GM23338 (cell line): ENCODE results near the gene FGF1. TPM values are rescaled to one million over a fixed set of nuclear protein-coding genes. Genes with fewer than 3 reads are reported as not detected.

Source experiments
- ATAC-seq: fragments of 200-7000 bp; cut with Tn5 transposase; 3 replicates; pipeline ENCODE4 v1.9.1; 2020
- DNase-seq: peaks from one replicate; pipeline ENCODE4 v3.0.0-alpha.2; 2015; ENCODE audit warnings: low spot score
- H2AFZ ChIP-seq: fragments of 200-600 bp; sonication (generic); 2 replicates; pipeline ENCODE4 v1.8.0; 2016; ENCODE audit warnings: antibody characterized with exemption, mild to moderate bottlenecking, moderate library complexity
- H3F3A ChIP-seq: fragments of 200-600 bp; sonication (generic); replicated peaks from 2 replicates; pipeline ENCODE4 v1.8.0; 2017; ENCODE audit warnings: antibody characterized with exemption, mixed run types, low read depth
- H3K27ac ChIP-seq: fragments of 200-600 bp; sonication (generic); 2 replicates; pipeline ENCODE4 v1.6.1; 2016; ENCODE audit warnings: low read depth
- H3K27me3 ChIP-seq: fragments of 200-600 bp; sonication (generic); 2 replicates; pipeline ENCODE4 v1.8.0; 2016; ENCODE audit warnings: mild to moderate bottlenecking, mixed run types, moderate library complexity; ENCODE audit not compliant: insufficient read depth
- H3K36me3 ChIP-seq: fragments of 200-600 bp; sonication (generic); 2 replicates; pipeline ENCODE4 v1.8.0; 2016; ENCODE audit warnings: mild to moderate bottlenecking; ENCODE audit not compliant: insufficient read depth
- H3K4me1 ChIP-seq: fragments of 200-600 bp; sonication (generic); 2 replicates; pipeline ENCODE4 v1.8.0; 2016; ENCODE audit warnings: mild to moderate bottlenecking, moderate library complexity; ENCODE audit not compliant: insufficient read depth
- H3K4me2 ChIP-seq: fragments of 200-600 bp; sonication (generic); 2 replicates; pipeline ENCODE4 v1.7.1; 2017; ENCODE audit warnings: mixed run types
- H3K4me3 ChIP-seq: fragments of 200-600 bp; sonication (generic); 2 replicates; pipeline ENCODE4 v1.6.1; 2016; ENCODE audit warnings: mixed run types
- H3K79me2 ChIP-seq: fragments of 200-600 bp; sonication (generic); replicated peaks from 2 replicates; pipeline ENCODE4 v1.8.0; 2017; ENCODE audit warnings: mild to moderate bottlenecking; ENCODE audit not compliant: insufficient read depth
- H3K9me2 ChIP-seq: fragments of 200-600 bp; sonication (generic); 2 replicates; pipeline ENCODE4 v1.8.0; 2017; ENCODE audit not compliant: insufficient read depth
- H4K20me1 ChIP-seq: fragments of 200-600 bp; sonication (generic); replicated peaks from 2 replicates; pipeline ENCODE4 v1.8.0; 2017; ENCODE audit warnings: mild to moderate bottlenecking; ENCODE audit not compliant: insufficient read depth
- H3K27ac Mint-ChIP-seq: 2 replicates; pipeline ENCODE4 v1.8.0; 2020; ENCODE audit warnings: inconsistent platforms, mild to moderate bottlenecking, moderate library complexity, mixed read lengths
- H3K27me3 Mint-ChIP-seq: 3 replicates; pipeline ENCODE4 v1.8.0; 2022; ENCODE audit warnings: low read depth, mild to moderate bottlenecking, moderate library complexity, mixed read lengths, inconsistent platforms; ENCODE audit not compliant: insufficient read depth, poor library complexity
- H3K36me3 Mint-ChIP-seq: 3 replicates; pipeline ENCODE4 v1.8.0; 2021; ENCODE audit warnings: low read depth, mild to moderate bottlenecking, inconsistent platforms, moderate library complexity, mixed read lengths
- H3K4me1 Mint-ChIP-seq: 3 replicates; pipeline ENCODE4 v1.8.0; 2020; ENCODE audit warnings: mild to moderate bottlenecking, inconsistent platforms, mixed read lengths
- H3K4me3 Mint-ChIP-seq: 3 replicates; pipeline ENCODE4 v1.8.0; 2021; ENCODE audit warnings: moderate library complexity, mild to moderate bottlenecking, inconsistent platforms, mixed read lengths
- H3K9me3 Mint-ChIP-seq: 3 replicates; pipeline ENCODE4 v1.8.0; 2020; ENCODE audit warnings: moderate library complexity, mild to moderate bottlenecking, inconsistent platforms, mixed read lengths
- CREB1 ChIP-seq: fragments of 250-450 bp; sonication (Bioruptor Pico); IDR thresholded peaks from 2 replicates; pipeline ENCODE4 v1.5.0; 2020; ENCODE audit warnings: low read depth, mild to moderate bottlenecking, moderate library complexity
- CTCF ChIP-seq, 2 experiments: fragments of 200-600 bp in 1 of 2; sonication (generic) in 1 of 2; conservative IDR thresholded peaks; 2 replicates each; pipeline versions ENCODE4 v1.5.1 to v1.6.1; 2016 to 2017; ENCODE audit warnings: antibody characterized with exemption in 2 of 2, low read depth in 2 of 2, mild to moderate bottlenecking in 2 of 2, moderate library complexity in 1 of 2
- EZH2 ChIP-seq: fragments of 200-600 bp; sonication (generic); IDR thresholded peaks from one replicate; pipeline ENCODE4 v1.8.0; 2017; ENCODE audit warnings: antibody characterized with exemption, mild to moderate bottlenecking, low read depth; ENCODE audit not compliant: unreplicated experiment
- EZH2phosphoT487 ChIP-seq: fragments of 200-600 bp; sonication (generic); IDR thresholded peaks from one replicate; pipeline ENCODE4 v1.8.1; 2018; ENCODE audit warnings: antibody characterized with exemption; ENCODE audit not compliant: unreplicated experiment
- NANOG ChIP-seq: IDR thresholded peaks from 2 replicates; pipeline ENCODE4 v1.6.1; 2016; ENCODE audit warnings: antibody characterized with exemption, borderline replicate concordance
- REST ChIP-seq: IDR thresholded peaks from one replicate; pipeline ENCODE4 v1.6.1; 2018; ENCODE audit warnings: antibody characterized with exemption; ENCODE audit not compliant: unreplicated experiment
- STAT1 ChIP-seq: IDR thresholded peaks from one replicate; pipeline ENCODE4 v1.6.1; 2016; ENCODE audit warnings: antibody characterized with exemption; ENCODE audit not compliant: unreplicated experiment
- ZNF331 ChIP-seq: fragments of 250-450 bp; sonication (Bioruptor Pico); IDR thresholded peaks from 2 replicates; pipeline ENCODE4 v1.5.0; 2020; ENCODE audit warnings: low read depth, mild to moderate bottlenecking, moderate library complexity
- ZNF462 ChIP-seq: fragments of 250-450 bp; sonication (Bioruptor Pico); IDR thresholded peaks from 2 replicates; pipeline ENCODE4 v1.5.0; 2020; ENCODE audit warnings: mild to moderate bottlenecking, moderate library complexity
- polyA plus RNA-seq: library from polyadenylated mRNA; unstranded; fragments of >200 nt; fragmentation: Nextera tagmentation; extraction: Ambion mirVana; gene quantifications from 2 replicates; pipeline ENCODE4 v1.2.1, GENCODE V29; 2016
- total RNA-seq: library from RNA; depleted of rRNA; stranded (reverse); fragments of >200 nt; shearing (Covaris generic); gene quantifications from 2 replicates; pipeline ENCODE4 v1.2.3, GENCODE V29; 2014

FGF1 gene
- total and polyA plus RNA-seq, 2 experiments from 2014 or later: 0.21 to 0.34 TPM

GRCh38 chr5:142615948-142616347, 69.9 kb downstream of the FGF1 start:
- Histone ChIP-seq H3K9me2 (no peaks in the 10 kb centered on the region), H3K4me2 (no peak overlapping the region), H3K4me1 (no peaks in the 10 kb centered on the region), H3K36me3 (no peaks in the 10 kb centered on the region), H3F3A (no peaks in the 10 kb centered on the region), H3K27ac (no peak overlapping the region), H2AFZ (no peak overlapping the region), H3K27me3 (no peaks in the 10 kb centered on the region), H3K4me3 (no peak overlapping the region), H4K20me1 (no peaks in the 10 kb centered on the region), H3K79me2 (no peaks in the 10 kb centered on the region)
- no peak for TF ChIP-seq STAT1
- TF ChIP-seq CTCF (conservative IDR thresholded peaks at IDR 0.05; ENCODE audit: low read depth in 2 of 2): no peak
- TF ChIP-seq CREB1 (CRISPR knock-in tag): no peak
- no peak for TF ChIP-seq EZH2phosphoT487
- TF ChIP-seq REST: no peak
- TF ChIP-seq NANOG: no peak
- no peak for TF ChIP-seq EZH2
- no peak for TF ChIP-seq ZNF331 (CRISPR knock-in tag)
- Mint-ChIP-seq H3K4me1 (peaks cover 5% of the 10 kb centered on the region), H3K27me3 (no peaks in the 10 kb centered on the region), H3K36me3 (no peaks in the 10 kb centered on the region; the same call in 2 of the 3 replicates), H3K4me3 (no peak overlapping the region), H3K9me3 (peaks cover 3% of the 10 kb centered on the region; the same call in 2 of the 3 replicates), H3K27ac (no peak overlapping the region)
- DNase-seq (no peak), ATAC-seq (no peak)

GRCh38 chr5:142614054-142614453, 71.8 kb downstream of the FGF1 start:
- H3K36me3 Mint-ChIP-seq: no peaks in the 10 kb centered on the region
- Histone ChIP-seq H3K4me1 (0 out of 2 replicates have a peak, but pooled peaks cover 4% of the 10 kb centered on the region), H4K20me1 (no peaks in the 10 kb centered on the region), H3K27me3 (no peaks in the 10 kb centered on the region), H3K4me3 (no peak overlapping the region), H3K79me2 (no peaks in the 10 kb centered on the region), H3K27ac (no peak overlapping the region), H3K36me3 (no peaks in the 10 kb centered on the region), H2AFZ (no peak overlapping the region), H3F3A (no peaks in the 10 kb centered on the region), H3K4me2 (no peak overlapping the region), H3K9me2 (no peaks in the 10 kb centered on the region)
- H3K27ac Mint-ChIP-seq: no peak overlapping the region
- no peak for ATAC-seq
- no peaks in the 10 kb centered on the region for H3K9me3 Mint-ChIP-seq
- H3K4me3 Mint-ChIP-seq: no peak overlapping the region
- no peak for DNase-seq
- H3K4me1 Mint-ChIP-seq: peaks cover 6% of the 10 kb centered on the region
- H3K27me3 Mint-ChIP-seq: no peaks in the 10 kb centered on the region
- TF ChIP-seq STAT1: no peak
- no peak for TF ChIP-seq ZNF331 (CRISPR knock-in tag)
- no peak for TF ChIP-seq ZNF462 (CRISPR knock-in tag)
- no peak for TF ChIP-seq NANOG
